Lower leg skin (tissue), 4 donors: ENCODE measurements around the gene DIP2C. TPM values are rescaled to one million over a fixed set of nuclear protein-coding genes. Genes with fewer than 3 reads are reported as not detected.

Experiments
- DNase-seq, 2 donors: peaks; one replicate each; pipeline ENCODE4 v3.0.0-alpha.2; 2019; ENCODE audit warnings: low spot score in 2 of 2
- H3K4me3 ChIP-seq: fragments of 200-600 bp; sonication (generic); 2 replicates; pipeline ENCODE4 v1.5.1; 2017; ENCODE audit warnings: mild to moderate bottlenecking, low read depth; ENCODE audit not compliant: poor library complexity, severe bottlenecking
- CTCF ChIP-seq, 3 donors: fragments of 450-650 bp; IDR thresholded peaks; one replicate each; pipeline ENCODE4 v1.5.1; 2016; ENCODE audit warnings: antibody characterized with exemption in 3 of 3, mild to moderate bottlenecking in 3 of 3, moderate library complexity in 2 of 3
- POLR2A ChIP-seq, 2 donors: fragments of 450-650 bp; IDR thresholded peaks; one replicate each; pipeline ENCODE4 v1.6.1; 2016 to 2017; ENCODE audit warnings: antibody characterized with exemption in 2 of 2, mild to moderate bottlenecking in 1 of 2, moderate library complexity in 1 of 2
- WGBS, 2 donors: methylation state at CpG; one replicate each; pipeline ENCODE4 v1.1.5; 2018; 5-methylcytosine and 5-hydroxymethylcytosine counted together
- intact Hi-C: fragments of 100-400 bp; cut with DNase I; formaldehyde crosslinking; loops from one replicate; pipeline ENCODE4 v1.15.0; 2023; ENCODE audit warnings: low total_unique reads
- total RNA-seq, 4 donors: library from RNA; depleted of rRNA; stranded (reverse); fragments of >200 nt; gene quantifications; one replicate each; pipeline ENCODE4 v1.1.0, GENCODE V29; 2016

Gene DIP2C
- total RNA-seq, 4 donors from 2014 or later = 6.2 to 14.7 (median 10.6) TPM

GRCh38 chr10:384538-385305, 304.7 kb downstream of the DIP2C start:
- peak in 1 of 2 donors; percentile 58 for DNase-seq
- TF ChIP-seq POLR2A (IDR thresholded peaks at IDR 0.05) (no peak), CTCF (IDR thresholded peaks at IDR 0.05) (no peak)
- intact Hi-C loops = no loop called here
- 92 to 94% methylated on average over 27 of the region's 27 CpGs for WGBS, 2 donors
- no peak overlapping the region for H3K4me3 ChIP-seq

GRCh38 chr10:383519-383918, 305.9 kb downstream of the DIP2C start:
- intact Hi-C loops = no loop called here
- no peak overlapping the region for H3K4me3 ChIP-seq
- no peak for TF ChIP-seq CTCF (IDR thresholded peaks at IDR 0.05)
- TF ChIP-seq POLR2A (IDR thresholded peaks at IDR 0.05) = no peak
- no peak for DNase-seq
- 83 to 86% methylated on average over 6 of the region's 6 CpGs for WGBS, 2 donors

- no peak for DNase-seq
- 92 to 97% methylated on average over 7 of the region's 7 CpGs for WGBS, 2 donors
- intact Hi-C loops = no loop called here
Observed at GRCh38 chr10:381805-382204, 307.7 kb downstream of the DIP2C start.

GRCh38 chr10:381346-381745, 308.1 kb downstream of the DIP2C start:
- TF ChIP-seq POLR2A (IDR thresholded peaks at IDR 0.05) = no peak
- no peak for TF ChIP-seq CTCF (IDR thresholded peaks at IDR 0.05)
- no peak overlapping the region for H3K4me3 ChIP-seq
- peak in 1 of 2 donors; percentile 65 for DNase-seq
- 96 to 97% methylated on average over 9 to 10 of the region's 10 CpGs for WGBS, 2 donors
- intact Hi-C loops = no loop called here

More at GRCh38 chr10:381805-382204, 307.7 kb downstream of the DIP2C start:
- TF ChIP-seq POLR2A (IDR thresholded peaks at IDR 0.05) = no peak
- TF ChIP-seq CTCF (IDR thresholded peaks at IDR 0.05) = no peak
- no peak overlapping the region for H3K4me3 ChIP-seq

- TF ChIP-seq POLR2A (IDR thresholded peaks at IDR 0.05) (no peak), CTCF (IDR thresholded peaks at IDR 0.05) (no peak)
- H3K4me3 ChIP-seq = no peak overlapping the region
- intact Hi-C loops = no loop called here
- DNase-seq = no peak
- 85 to 86% methylated on average over 17 of the region's 17 CpGs for WGBS, 2 donors
Observed at GRCh38 chr10:380313-380940, 309.0 kb downstream of the DIP2C start.
